ENCODE results near the gene SLC51B.

SLC51B gene

DNA sequence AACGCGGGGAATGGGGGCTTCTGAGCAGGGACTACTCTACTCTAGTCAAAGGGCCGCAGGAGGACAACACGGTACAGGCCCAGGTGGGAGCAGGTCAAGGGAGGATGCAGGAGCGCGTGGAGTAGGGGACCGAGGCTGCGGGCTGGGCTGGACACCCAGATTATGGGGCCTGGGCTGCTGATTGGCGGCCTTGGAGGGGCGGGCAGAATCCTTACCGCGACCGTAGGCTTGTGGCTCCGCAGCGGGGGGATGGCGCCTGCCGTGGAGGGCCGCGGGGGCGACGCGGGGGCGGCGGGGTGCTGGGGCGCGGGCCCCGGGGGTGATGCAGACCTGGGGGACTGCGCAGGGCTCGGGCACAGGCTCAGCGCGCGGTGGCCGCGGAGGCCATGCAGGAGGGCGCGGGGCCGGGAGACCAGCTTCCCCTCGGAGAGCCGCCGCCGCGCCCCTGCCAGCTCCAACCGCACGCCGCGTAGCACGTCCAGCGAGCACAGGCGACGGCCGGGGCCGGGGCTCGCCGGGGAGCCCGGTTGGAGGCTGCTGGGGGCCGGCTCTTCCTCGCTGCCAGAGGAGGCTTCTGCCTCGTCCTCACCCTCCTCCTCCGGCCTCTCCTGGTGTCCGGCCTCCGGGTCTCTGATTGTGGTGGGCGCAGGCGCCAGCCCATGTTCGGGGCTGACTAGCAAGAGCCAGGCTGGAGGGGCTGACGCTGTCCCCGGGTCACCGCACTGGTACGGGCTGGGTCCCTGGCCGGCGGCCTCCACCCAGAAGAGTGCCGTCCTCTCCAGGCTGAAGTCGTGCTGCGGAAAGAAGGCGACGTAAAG lies 56.9 kb downstream of the SLC51B start:
- DNase-seq = no peak

DNA sequence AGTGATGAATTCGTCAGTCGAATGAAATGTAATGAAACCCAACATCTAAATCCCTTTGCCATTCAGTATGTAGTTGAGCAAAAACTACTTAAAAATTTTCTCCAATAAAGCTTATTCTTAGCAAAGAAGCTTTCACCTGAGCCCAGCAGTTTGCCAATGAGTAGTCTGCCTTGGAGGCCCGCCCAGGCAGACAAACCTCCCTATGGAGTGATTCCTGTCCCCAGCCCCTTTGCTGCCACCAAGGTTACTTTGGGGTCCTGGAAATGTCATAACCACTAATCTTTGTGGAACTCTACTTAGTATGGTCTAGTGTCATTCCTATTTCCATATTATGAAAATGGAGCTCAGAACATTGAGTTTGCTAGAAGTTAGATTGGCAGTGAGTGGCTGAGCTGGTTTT lies 57.7 kb downstream of the SLC51B start:
- no peak for DNase-seq

Measured in kidney glomerular epithelial cell (primary cell).